B cell (primary cell): ENCODE results near the gene B4GALNT3. TPM values are rescaled to one million over a fixed set of nuclear protein-coding genes. Genes with fewer than 3 reads are reported as not detected.
A peak's percentile ranks its signal among the peaks of the same experiment; 100 is the strongest.

Experiments used
- ATAC-seq: fragments of 200-7000 bp; cut with Tn5 transposase; one replicate; pipeline ENCODE4 v1.10.0; 2021; ENCODE audit warnings: low read depth, mild to moderate bottlenecking, moderate number of reproducible peaks, moderate library complexity
- CTCF ChIA-PET: fragments of 350-600 bp; sonication (Branson Sonifier 250); formaldehyde crosslinking; loops from one replicate; lab custom pipeline; 2021; ENCODE audit warnings: antibody characterized with exemption, inconsistent platforms; lab: Charles Lee
- POLR2A ChIA-PET: fragments of 350-600 bp; sonication (Branson Sonifier 250); formaldehyde crosslinking; loops from one replicate; lab custom pipeline; 2021; ENCODE audit warnings: antibody characterized with exemption; lab: Charles Lee
- DNase-seq: peaks from one replicate; pipeline ENCODE4 v3.0.0; 2013
- H2AFZ ChIP-seq: 2 replicates; pipeline ENCODE4 v1.6.1; 2012; ENCODE audit warnings: mild to moderate bottlenecking, low read depth, low read length; ENCODE audit not compliant: insufficient read depth, poor library complexity, severe bottlenecking
- H3K27ac ChIP-seq, 2 donors: 1 replicate in 1 of 2; 2 replicates in 1 of 2; pipeline ENCODE4 v1.5.1; 2012 to 2013; ENCODE audit warnings: low read length in 2 of 2, mild to moderate bottlenecking in 2 of 2, moderate library complexity in 1 of 2
- H3K27me3 ChIP-seq, 4 experiments: fragments of 200-600 bp in 1 of 4; sonication (generic) in 1 of 4; replicated peaks in 1 of 4; 1 replicate in 2 of 4; 2 replicates in 2 of 4; pipeline versions ENCODE4 v1.6.1 to v1.7.0; 2013 to 2016; ENCODE audit warnings: low read length in 3 of 4, mild to moderate bottlenecking in 2 of 4, mixed read lengths in 1 of 4, moderate library complexity in 1 of 4; ENCODE audit not compliant: insufficient read depth in 4 of 4, control insufficient read depth in 3 of 4; ENCODE audit errors: control extremely low read depth in 1 of 4
- H3K36me3 ChIP-seq, 2 experiments: replicated peaks in 1 of 2; 1 replicate in 1 of 2; 2 replicates in 1 of 2; pipeline versions ENCODE4 v1.6.1 to v1.7.1; 2013; ENCODE audit warnings: low read length in 1 of 2; ENCODE audit not compliant: insufficient read depth in 2 of 2, control insufficient read depth in 1 of 2; ENCODE audit errors: control extremely low read depth in 1 of 2, extremely low read depth in 1 of 2
- H3K4me1 ChIP-seq, 2 donors: fragments of 200-600 bp in 1 of 2; sonication (generic) in 1 of 2; 1 replicate in 1 of 2; 2 replicates in 1 of 2; pipeline versions ENCODE4 v1.5.1 to v1.6.1; 2013 to 2017; ENCODE audit warnings: low read length in 2 of 2; ENCODE audit not compliant: control insufficient read depth in 2 of 2, insufficient read depth in 2 of 2
- H3K4me2 ChIP-seq: replicated peaks from 2 replicates; pipeline ENCODE3; 2012; ENCODE audit warnings: mild to moderate bottlenecking, low read depth, low read length; ENCODE audit not compliant: poor library complexity, severe bottlenecking
- H3K4me3 ChIP-seq, 5 experiments: fragments of 200-600 bp in 1 of 5; sonication (generic) in 1 of 5; 1 replicate in 3 of 5; 2 replicates in 2 of 5; pipeline versions ENCODE4 v1.5.1 to v1.7.0; 2011 to 2016; ENCODE audit warnings: low read length in 4 of 5, mild to moderate bottlenecking in 4 of 5, low read depth in 2 of 5, control low read depth in 1 of 5, moderate library complexity in 1 of 5; ENCODE audit not compliant: insufficient read depth in 1 of 5; ENCODE audit errors: control extremely low read depth in 1 of 5, extremely low read depth in 1 of 5
- H3K79me2 ChIP-seq: fragments of 200-600 bp; sonication (generic); one replicate; pipeline ENCODE4 v1.6.0; 2016; ENCODE audit warnings: low read length; ENCODE audit not compliant: control insufficient read depth, insufficient read depth
- H3K9ac ChIP-seq: fragments of 200-600 bp; sonication (generic); 2 replicates; pipeline ENCODE4 v1.6.1; 2017; ENCODE audit warnings: mild to moderate bottlenecking, low read length, moderate library complexity
- H3K9me3 ChIP-seq, 3 donors: one replicate each; pipeline versions ENCODE4 v1.6.1 to v1.7.1; 2013; ENCODE audit warnings: low read length in 2 of 3; ENCODE audit not compliant: control insufficient read depth in 2 of 3, insufficient read depth in 1 of 3; ENCODE audit errors: control extremely low read depth in 1 of 3
- H4K20me1 ChIP-seq: 2 replicates; pipeline ENCODE4 v1.6.0; 2012; ENCODE audit warnings: mild to moderate bottlenecking, low read length; ENCODE audit not compliant: insufficient read depth, control insufficient read depth, poor library complexity, severe bottlenecking
- H3K27ac Mint-ChIP-seq: one replicate; pipeline ENCODE4 v1.8.0; 2021; ENCODE audit warnings: mixed read lengths
- H3K27me3 Mint-ChIP-seq: one replicate; pipeline ENCODE4 v1.8.0; 2021; ENCODE audit warnings: mixed read lengths
- H3K4me1 Mint-ChIP-seq: one replicate; pipeline ENCODE4 v1.8.0; 2021; ENCODE audit warnings: mixed read lengths
- H3K4me3 Mint-ChIP-seq: one replicate; pipeline ENCODE4 v1.8.0; 2021; ENCODE audit warnings: mixed read lengths
- H3K9me3 Mint-ChIP-seq: one replicate; pipeline ENCODE4 v1.8.0; 2022; ENCODE audit warnings: mixed read lengths; ENCODE audit not compliant: insufficient read depth
- CTCF ChIP-seq: fragments of 200-600 bp; IDR thresholded peaks from one replicate; pipeline ENCODE4 v1.8.0; 2022; ENCODE audit warnings: antibody characterized with exemption, mild to moderate bottlenecking
- EZH2 ChIP-seq: IDR thresholded peaks from 2 replicates; pipeline ENCODE4 v1.6.1; 2012; ENCODE audit warnings: borderline replicate concordance, low read depth, mild to moderate bottlenecking, moderate library complexity, low read length; ENCODE audit not compliant: insufficient read depth, poor library complexity, severe bottlenecking
- WGBS: methylation state at CpG from one replicate; pipeline ENCODE4 v1.1.5; 2013; ENCODE audit warnings: missing lambda C conversion rate; ENCODE audit not compliant: insufficient coverage; 5-methylcytosine and 5-hydroxymethylcytosine counted together
- intact Hi-C: fragments of 100-400 bp; cut with micrococcal nuclease; formaldehyde crosslinking; loops from one replicate; pipeline ENCODE4 v1.10.0; 2022
- polyA plus RNA-seq: library from polyadenylated mRNA; depleted of rRNA; stranded (reverse); fragments of >200 nt; gene quantifications from 2 replicates; pipeline ENCODE4 v1.2.3, GENCODE V29; 2012
- total RNA-seq, 2 donors: library from RNA; stranded (reverse); fragments of 120-200 nt in 1 of 2; gene quantifications; 1 replicate in 1 of 2; 2 replicates in 1 of 2; pipeline versions ENCODE4 v1.2.3 to v1.2.4, GENCODE V29; 2013 to 2022

Gene B4GALNT3
- total and polyA plus RNA-seq, 2 donors (not counting 1 experiment from before 2014, with no cell fraction given): 0.25 TPM; not detected in 1

GRCh38 chr12:561908-562593, 102.3 kb downstream of the B4GALNT3 start:
- TF ChIP-seq CTCF: no peak
- TF ChIP-seq EZH2: no peak
- Histone ChIP-seq H3K9ac (no peak overlapping the region), H3K4me2 (no peak overlapping the region), H4K20me1 (no peaks in the 10 kb centered on the region), H3K27me3 (peaks cover 0 to 3% (median 1%) of the 10 kb centered on the region in 4 experiments), H3K36me3 (no peaks in the 10 kb centered on the region), H3K9me3 (no peaks in the 10 kb centered on the region), H2AFZ (peak overlapping the region; percentile 32), H3K4me3 (no peak overlapping the region), H3K79me2 (no peaks in the 10 kb centered on the region), H3K4me1 (peaks cover 22 to 34% of the 10 kb centered on the region in 2 donors), H3K27ac (no peak overlapping the region)
- intact Hi-C loops: no loop called here
- no peak overlapping the region for H3K4me3 Mint-ChIP-seq
- ChIA-PET POLR2A (no interaction called here), CTCF (no interaction called here)
- H3K4me1 Mint-ChIP-seq: peaks cover 29% of the 10 kb centered on the region
- H3K9me3 Mint-ChIP-seq: no peaks in the 10 kb centered on the region
- DNase-seq (no peak), ATAC-seq (no peak)
- WGBS: 46% methylated on average over 17 of the region's 19 CpGs
- no peak overlapping the region for H3K27ac Mint-ChIP-seq
- H3K27me3 Mint-ChIP-seq: peaks cover 14% of the 10 kb centered on the region

- H3K79me2 ChIP-seq: no peaks in the 10 kb centered on the region
- no peak overlapping the region for H3K27ac ChIP-seq
- Mint-ChIP-seq H3K4me3 (no peak overlapping the region), H3K27ac (no peak overlapping the region), H3K4me1 (peaks cover 29% of the 10 kb centered on the region), H3K9me3 (no peaks in the 10 kb centered on the region), H3K27me3 (peaks cover 12% of the 10 kb centered on the region)
- no peak overlapping the region for H2AFZ ChIP-seq
- H3K9ac ChIP-seq: no peak overlapping the region
- no peak overlapping the region for H3K4me3 ChIP-seq
- peaks cover 22 to 34% of the 10 kb centered on the region in 2 donors for H3K4me1 ChIP-seq
- H3K9me3 ChIP-seq: no peaks in the 10 kb centered on the region
- H3K27me3 ChIP-seq: peaks cover 0 to 3% (median 1%) of the 10 kb centered on the region in 4 experiments
- no peak for TF ChIP-seq EZH2
- no peak for TF ChIP-seq CTCF
- H4K20me1 ChIP-seq: no peaks in the 10 kb centered on the region
- 82% methylated on average over 12 of the region's 12 CpGs for WGBS
- H3K36me3 ChIP-seq: no peaks in the 10 kb centered on the region
- intact Hi-C loops: no loop called here
- ChIA-PET POLR2A (no interaction called here), CTCF (no interaction called here)
- H3K4me2 ChIP-seq: peak overlapping the region; percentile 54
- ATAC-seq: no peak
- no peak for DNase-seq
Measured at GRCh38 chr12:562634-563033, 102.9 kb downstream of the B4GALNT3 start.
